NB4 (cell line): ENCODE data around the gene MTHFS.

Experiments used
- CTCF ChIP-seq: IDR thresholded peaks from one replicate; pipeline ENCODE4 v1.5.1; 2012; ENCODE audit warnings: low read depth, low read length
- POLR2A ChIP-seq: IDR thresholded peaks from 2 replicates; pipeline ENCODE4 v1.6.1; 2011; ENCODE audit warnings: mild to moderate bottlenecking; ENCODE audit not compliant: insufficient read length; ENCODE audit errors: extremely low read depth

DNA sequence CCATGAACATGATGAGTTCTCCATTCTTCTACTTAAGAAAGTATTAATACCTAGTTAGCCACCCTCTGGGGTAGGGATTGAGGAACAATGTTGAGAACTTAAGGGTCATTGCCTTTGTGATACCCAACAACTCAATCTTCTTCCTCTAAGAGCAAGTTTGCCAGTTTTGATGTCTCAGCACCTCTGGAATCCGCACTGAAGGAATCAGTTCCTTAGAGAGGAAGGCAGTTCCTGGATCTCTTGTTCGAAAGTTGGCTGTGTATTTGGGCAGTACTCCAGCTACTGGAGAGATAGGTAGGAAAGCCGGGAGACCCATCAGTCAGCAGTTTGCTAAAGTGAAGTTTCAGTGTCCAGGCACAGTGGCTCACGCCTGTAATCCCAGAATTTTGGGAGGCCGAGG lies 35.6 kb upstream of the MTHFS start:
- TF ChIP-seq CTCF (no peak), POLR2A (no peak)
